Thyroid gland (tissue), 4 donors: ENCODE results near the gene CCT8L2.
"Not testable (repeated sequence)": the region's sequence is repeated elsewhere in the genome, so short reads cannot be mapped to it uniquely, and the experiment has no call there.

Experiments
- POLR2A ChIP-seq, 2 donors: fragments of 450-650 bp; IDR thresholded peaks; one replicate each; pipeline ENCODE4 v1.6.1; 2017; ENCODE audit warnings: antibody characterized with exemption in 2 of 2, mild to moderate bottlenecking in 2 of 2, moderate library complexity in 1 of 2
- TF ChIP-seq, protein P1 (sequence below), 6 experiments: fragments of 200-600 bp in 3 of 6; fragments of 450-650 bp in 3 of 6; sonication (generic) in 3 of 6; IDR thresholded peaks; one replicate each; pipeline ENCODE4 v1.5.1; 2016 to 2019; ENCODE audit warnings: antibody characterized with exemption in 6 of 6, mild to moderate bottlenecking in 2 of 6, inconsistent platforms in 1 of 6, moderate library complexity in 1 of 6

DNA sequence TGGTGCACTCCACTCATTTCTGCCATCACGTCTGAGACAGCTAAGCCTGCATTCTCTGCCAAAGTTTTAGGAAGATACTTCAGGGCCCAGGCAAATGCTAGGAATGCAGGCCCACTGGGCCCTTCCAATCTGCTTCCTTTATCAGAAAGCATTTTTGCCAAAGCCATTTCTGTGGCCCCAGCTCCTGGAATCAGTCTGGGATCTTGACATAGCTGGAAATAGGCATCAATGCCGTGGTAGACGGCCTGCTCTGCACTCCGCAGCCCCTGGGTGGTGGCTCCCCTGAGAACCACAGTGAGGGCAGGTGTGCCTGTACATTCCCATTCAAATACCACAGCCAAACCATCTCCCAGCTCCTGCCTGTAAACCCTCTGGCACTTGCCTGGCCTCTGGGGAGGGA is 1.5 kb downstream of the CCT8L2 start:
- TF ChIP-seq, protein P1, sequence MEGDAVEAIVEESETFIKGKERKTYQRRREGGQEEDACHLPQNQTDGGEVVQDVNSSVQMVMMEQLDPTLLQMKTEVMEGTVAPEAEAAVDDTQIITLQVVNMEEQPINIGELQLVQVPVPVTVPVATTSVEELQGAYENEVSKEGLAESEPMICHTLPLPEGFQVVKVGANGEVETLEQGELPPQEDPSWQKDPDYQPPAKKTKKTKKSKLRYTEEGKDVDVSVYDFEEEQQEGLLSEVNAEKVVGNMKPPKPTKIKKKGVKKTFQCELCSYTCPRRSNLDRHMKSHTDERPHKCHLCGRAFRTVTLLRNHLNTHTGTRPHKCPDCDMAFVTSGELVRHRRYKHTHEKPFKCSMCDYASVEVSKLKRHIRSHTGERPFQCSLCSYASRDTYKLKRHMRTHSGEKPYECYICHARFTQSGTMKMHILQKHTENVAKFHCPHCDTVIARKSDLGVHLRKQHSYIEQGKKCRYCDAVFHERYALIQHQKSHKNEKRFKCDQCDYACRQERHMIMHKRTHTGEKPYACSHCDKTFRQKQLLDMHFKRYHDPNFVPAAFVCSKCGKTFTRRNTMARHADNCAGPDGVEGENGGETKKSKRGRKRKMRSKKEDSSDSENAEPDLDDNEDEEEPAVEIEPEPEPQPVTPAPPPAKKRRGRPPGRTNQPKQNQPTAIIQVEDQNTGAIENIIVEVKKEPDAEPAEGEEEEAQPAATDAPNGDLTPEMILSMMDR (IDR thresholded peaks at IDR 0.05): not testable (repeated sequence)
- TF ChIP-seq POLR2A (IDR thresholded peaks at IDR 0.05): not testable (repeated sequence)
